Adrenal gland (tissue), 19 donors: ENCODE results near the gene NIPSNAP2. TPM values are rescaled to one million over a fixed set of nuclear protein-coding genes. Genes with fewer than 3 reads are reported as not detected.

Experiments used
- DNase-seq, 7 donors: peaks; one replicate each; pipeline ENCODE4 v3.0.0-alpha.2; 2019 to 2020
- H3K27ac ChIP-seq, 5 donors: fragments of 200-600 bp; sonication (generic) in 4 of 5; 1 replicate in 3 of 5; 2 replicates in 2 of 5; pipeline versions ENCODE4 v1.5.1 to v1.8.0; 2016 to 2020; ENCODE audit warnings: mild to moderate bottlenecking in 1 of 5
- H3K27me3 ChIP-seq: fragments of 200-600 bp; 2 replicates; pipeline ENCODE4 v1.8.0; 2021
- H3K36me3 ChIP-seq, 2 donors: fragments of 200-600 bp; replicated peaks in 1 of 2; 1 replicate in 1 of 2; 2 replicates in 1 of 2; pipeline versions ENCODE4 v1.5.1 to v1.8.0; 2018 to 2022
- H3K4me1 ChIP-seq, 2 donors: fragments of 200-600 bp; replicated peaks in 1 of 2; 1 replicate in 1 of 2; 2 replicates in 1 of 2; pipeline versions ENCODE4 v1.5.1 to v1.8.0; 2018 to 2021
- H3K4me3 ChIP-seq, 4 donors: fragments of 200-600 bp; sonication (generic) in 3 of 4; one replicate each; pipeline ENCODE4 v1.5.1; 2016 to 2018
- H3K9me3 ChIP-seq, 3 donors: fragments of 200-600 bp; sonication (generic) in 1 of 3; replicated peaks in 1 of 3; 1 replicate in 2 of 3; 2 replicates in 1 of 3; pipeline versions ENCODE4 v1.5.1 to v1.8.0; 2016 to 2021
- CTCF ChIP-seq, 6 experiments: fragments of 450-650 bp in 4 of 6; fragments of 200-600 bp in 2 of 6; sonication (generic) in 1 of 6; IDR thresholded peaks; 1 replicate in 5 of 6; 2 replicates in 1 of 6; pipeline versions ENCODE4 v1.5.1 to v1.8.0; 2016 to 2021; ENCODE audit warnings: antibody characterized with exemption in 6 of 6, mild to moderate bottlenecking in 2 of 6, moderate library complexity in 1 of 6
- POLR2A ChIP-seq, 2 donors: fragments of 450-650 bp; IDR thresholded peaks; one replicate each; pipeline ENCODE4 v1.6.1; 2017; ENCODE audit warnings: antibody characterized with exemption in 2 of 2, mild to moderate bottlenecking in 2 of 2, moderate library complexity in 1 of 2
- WGBS, 4 donors: extraction: QIAGEN DNeasy Blood & Tissue Kit in 2 of 4; methylation state at CpG; one replicate each; pipeline versions ENCODE4 v1.1.5 to v1.1.7; 2013 to 2017; 5-methylcytosine and 5-hydroxymethylcytosine counted together
- intact Hi-C, 2 donors: fragments of 100-400 bp; cut with DNase I; formaldehyde crosslinking; loops; one replicate each; pipeline versions ENCODE4 v1.14.1 to v1.15.0; 2022 to 2023
- long read RNA-seq, 10 donors: library from polyadenylated mRNA in 3 of 10; unstranded in 2 of 10; stranded (forward) in 1 of 10; transcript quantifications; one replicate each; pipeline ENCODE4 v2.0.0 and lab custom pipeline, GENCODE V29; 2021 to 2026
- polyA plus RNA-seq, 3 donors: library from polyadenylated mRNA; stranded (reverse); fragments of 200-250 nt in 2 of 3; fragments of 350-450 nt in 1 of 3; fragmentation: Illumina TruSeq in 1 of 3; extraction: RNeasy Lipid Tissue Mini Kit (QIAGEN cat#74804) in 1 of 3; gene quantifications; one replicate each; pipeline ENCODE4 v1.2.3, GENCODE V29; 2013 to 2014
- total RNA-seq, 9 donors: library from RNA; depleted of rRNA in 4 of 9; stranded (reverse); fragments of >200 nt in 4 of 9; fragments of 120-200 nt in 1 of 9; fragmentation: NEBNext Ultra II Directional in 1 of 9; extraction: Animal tissue kit (Norgen Biotek cat#: 25700) in 1 of 9; gene quantifications; one replicate each; pipeline versions ENCODE4 v1.1.0 to v1.2.4, GENCODE V29; 2013 to 2023
- donor health status: healthy with polysubstance abuse.
- donor health status: Bipolar disorder and iron deficiency.
- donor health status: DM: yes; HTN: yes; CAD: no.
- donor health status: DM: no; HTN: no; CAD: no.
- donor health status: DM: no; HTN: no; CAD: no.
- donor health status: DM: yes; HTN: yes; CAD: no.

NIPSNAP2 gene
- total RNA-seq (100 to 1,000 TPM in 6 of 9 donors, 10 to 100 TPM in 3; 85.9 to 171 (median 102) TPM), polyA plus RNA-seq (100 to 1,000 TPM in 1 of 3 donors, 10 to 100 TPM in 2; 37.1 to 129 (median 67.0) TPM)
- long read RNA-seq, donor 1, full-length matches to known transcripts = 50 of 84 reads
- long read RNA-seq, donor 1, partial matches to known transcripts = 34 of 84 reads
- long read RNA-seq, donor 1, other reads (novel, unspliced or antisense) = 0 of 84 reads
- long read RNA-seq, donor 2, transcript NIPSNAP2-201 (10 exons, 1,999 nt) = major isoform, 22 of 67 reads
- long read RNA-seq, donor 2, partial matches to known transcripts = 44 of 67 reads
- long read RNA-seq, donor 2, other reads (novel, unspliced or antisense) = 0 of 67 reads
- long read RNA-seq, donor 3, transcript NIPSNAP2-201 (10 exons, 1,999 nt) = major isoform, 25 of 33 reads
- long read RNA-seq, donor 3, partial matches to known transcripts = 7 of 33 reads
- long read RNA-seq, donor 3, other reads (novel, unspliced or antisense) = 0 of 33 reads
- long read RNA-seq, donor 4, transcript NIPSNAP2-201 (10 exons, 1,999 nt) = major isoform, 126 of 149 reads
- long read RNA-seq, donor 4, partial matches to known transcripts = 4 of 149 reads
- long read RNA-seq, donor 4, other reads (novel, unspliced or antisense) = 19 of 149 reads
- long read RNA-seq, donor 5, transcript NIPSNAP2-201 (10 exons, 1,999 nt) = major isoform, 258 of 308 reads
- long read RNA-seq, donor 5, partial matches to known transcripts = 12 of 308 reads
- long read RNA-seq, donor 5, other reads (novel, unspliced or antisense) = 36 of 308 reads
- long read RNA-seq, donor 6, transcript NIPSNAP2-201 (10 exons, 1,999 nt) = major isoform, 81 of 93 reads
- long read RNA-seq, donor 6, partial matches to known transcripts = 4 of 93 reads
- long read RNA-seq, donor 6, other reads (novel, unspliced or antisense) = 7 of 93 reads
- long read RNA-seq, donor 7, transcript NIPSNAP2-201 (10 exons, 1,999 nt) = major isoform, 16 of 53 reads
- long read RNA-seq, donor 7, partial matches to known transcripts = 35 of 53 reads
- long read RNA-seq, donor 7, other reads (novel, unspliced or antisense) = 0 of 53 reads
- long read RNA-seq, donor 8, full-length matches to known transcripts = 58 of 94 reads
- long read RNA-seq, donor 8, partial matches to known transcripts = 36 of 94 reads
- long read RNA-seq, donor 8, other reads (novel, unspliced or antisense) = 0 of 94 reads
- long read RNA-seq, donor 9, transcript NIPSNAP2-201 (10 exons, 1,999 nt) = major isoform, 21 of 37 reads
- long read RNA-seq, donor 9, partial matches to known transcripts = 13 of 37 reads
- long read RNA-seq, donor 9, other reads (novel, unspliced or antisense) = 0 of 37 reads
- long read RNA-seq, donor 10, transcript NIPSNAP2-201 (10 exons, 1,999 nt) = major isoform, 21 of 36 reads
- long read RNA-seq, donor 10, partial matches to known transcripts = 14 of 36 reads
- long read RNA-seq, donor 10, other reads (novel, unspliced or antisense) = 0 of 36 reads

GRCh38 chr7:55964261-55965099, at the start of gene NIPSNAP2:
Gene NIPSNAP2, plus strand, starts transcription at chr7:55964585. Its CDS starts 25 bp downstream, at chr7:55964610.
- intact Hi-C loops = loop anchor here in 1 of 2 donors (5.0 to 10.0 kb wide), 2 partner anchors 77 to 110 kb away; partner anchors contain the start of gene ZNF713
- peak; percentile 85 to 89 (median 87) for DNase-seq
- H3K27me3 ChIP-seq = no peaks in the 10 kb centered on the region
- H3K27ac ChIP-seq = peak within 1 kb of the TSS; percentile 77 to 99 (median 96)
- H3K9me3 ChIP-seq = no peaks in the 10 kb centered on the region
- TF ChIP-seq CTCF (IDR thresholded peaks at IDR 0.05) (peak in 3 of 6 experiments; percentile 57 to 93 (median 81)), POLR2A (IDR thresholded peaks at IDR 0.05) (peak; percentile 79 to 82)
- no peaks in the 10 kb centered on the region for H3K36me3 ChIP-seq
- peak within 1 kb of the TSS in 3 of 4 donors; percentile 23 to 91 (median 63) for H3K4me3 ChIP-seq
- 0 to 1% (median 0%) methylated on average over 6 to 105 of the region's 105 CpGs for WGBS, 4 donors
- H3K4me1 ChIP-seq = peaks cover 19 to 22% of the 10 kb centered on the region in 2 donors

GRCh38 chr7:55917771-55918170, 46.6 kb upstream of the NIPSNAP2 start:
- intact Hi-C loops = no loop called here
- H3K36me3 ChIP-seq = no peaks in the 10 kb centered on the region
- 88 to 100% (median 96%) methylated on average over 1 of the region's 1 CpG for WGBS, 4 donors

More at GRCh38 chr7:55917771-55918170, 46.6 kb upstream of the NIPSNAP2 start:
- Histone ChIP-seq H3K9me3 (no peaks in the 10 kb centered on the region), H3K27ac (no peak overlapping the region), H3K27me3 (no peaks in the 10 kb centered on the region), H3K4me1 (no peaks in the 10 kb centered on the region), H3K4me3 (no peak overlapping the region)
- TF ChIP-seq POLR2A (IDR thresholded peaks at IDR 0.05) (no peak), CTCF (IDR thresholded peaks at IDR 0.05) (no peak)
- no peak for DNase-seq
